Ishikawa (cell line): Measurements from ENCODE around the gene PELI2.

ENCODE experiments used
- CEBPB ChIP-seq: IDR thresholded peaks from 2 replicates; pipeline ENCODE4 v1.6.1; 2012
- CREB1 ChIP-seq: IDR thresholded peaks from 2 replicates; pipeline ENCODE4 v1.6.1; 2012; ENCODE audit warnings: low read depth
- EGR1 ChIP-seq: IDR thresholded peaks from 2 replicates; pipeline ENCODE4 v1.6.1; 2012
- EP300 ChIP-seq: IDR thresholded peaks from 2 replicates; pipeline ENCODE4 v1.6.1; 2012; ENCODE audit warnings: borderline replicate concordance
- FOXM1 ChIP-seq: IDR thresholded peaks from 2 replicates; pipeline ENCODE4 v1.6.1; 2012; ENCODE audit warnings: low read depth, borderline replicate concordance
- MAX ChIP-seq: IDR thresholded peaks from 2 replicates; pipeline ENCODE4 v1.6.1; 2012
- NFIC ChIP-seq: IDR thresholded peaks from 2 replicates; pipeline ENCODE4 v1.6.1; 2012
- RAD21 ChIP-seq: IDR thresholded peaks from 2 replicates; pipeline ENCODE4 v1.6.1; 2012; ENCODE audit warnings: low read depth
- TAF1 ChIP-seq: IDR thresholded peaks from 2 replicates; pipeline ENCODE4 v1.6.1; 2012; ENCODE audit warnings: low read depth, mild to moderate bottlenecking
- TCF12 ChIP-seq: IDR thresholded peaks from 2 replicates; pipeline ENCODE4 v1.6.1; 2012; ENCODE audit warnings: low read depth
- TEAD4 ChIP-seq: IDR thresholded peaks from 2 replicates; pipeline ENCODE4 v1.6.1; 2012
- USF1 ChIP-seq: IDR thresholded peaks from 2 replicates; pipeline ENCODE4 v1.6.1; 2012
- YY1 ChIP-seq: IDR thresholded peaks from 2 replicates; pipeline ENCODE4 v1.6.1; 2012; ENCODE audit warnings: low read depth
- ZBTB7A ChIP-seq: IDR thresholded peaks from 2 replicates; pipeline ENCODE4 v1.6.1; 2012; ENCODE audit warnings: low read depth
- TF ChIP-seq, protein P1 (sequence below): IDR thresholded peaks from 2 replicates; pipeline ENCODE4 v1.6.1; 2012; ENCODE audit warnings: low read depth, mild to moderate bottlenecking

Gene PELI2

GRCh38 chr14:56208520-56208919 is 90.3 kb downstream of the PELI2 start:
- TF ChIP-seq NFIC (no peak), YY1 (no peak), TCF12 (no peak), FOXM1 (no peak), CREB1 (no peak), ZBTB7A (no peak), CEBPB (no peak), TAF1 (no peak), EP300 (no peak), EGR1 (no peak), USF1 (no peak), RAD21 (no peak), MAX (no peak), TEAD4 (no peak)
- TF ChIP-seq, protein P1, sequence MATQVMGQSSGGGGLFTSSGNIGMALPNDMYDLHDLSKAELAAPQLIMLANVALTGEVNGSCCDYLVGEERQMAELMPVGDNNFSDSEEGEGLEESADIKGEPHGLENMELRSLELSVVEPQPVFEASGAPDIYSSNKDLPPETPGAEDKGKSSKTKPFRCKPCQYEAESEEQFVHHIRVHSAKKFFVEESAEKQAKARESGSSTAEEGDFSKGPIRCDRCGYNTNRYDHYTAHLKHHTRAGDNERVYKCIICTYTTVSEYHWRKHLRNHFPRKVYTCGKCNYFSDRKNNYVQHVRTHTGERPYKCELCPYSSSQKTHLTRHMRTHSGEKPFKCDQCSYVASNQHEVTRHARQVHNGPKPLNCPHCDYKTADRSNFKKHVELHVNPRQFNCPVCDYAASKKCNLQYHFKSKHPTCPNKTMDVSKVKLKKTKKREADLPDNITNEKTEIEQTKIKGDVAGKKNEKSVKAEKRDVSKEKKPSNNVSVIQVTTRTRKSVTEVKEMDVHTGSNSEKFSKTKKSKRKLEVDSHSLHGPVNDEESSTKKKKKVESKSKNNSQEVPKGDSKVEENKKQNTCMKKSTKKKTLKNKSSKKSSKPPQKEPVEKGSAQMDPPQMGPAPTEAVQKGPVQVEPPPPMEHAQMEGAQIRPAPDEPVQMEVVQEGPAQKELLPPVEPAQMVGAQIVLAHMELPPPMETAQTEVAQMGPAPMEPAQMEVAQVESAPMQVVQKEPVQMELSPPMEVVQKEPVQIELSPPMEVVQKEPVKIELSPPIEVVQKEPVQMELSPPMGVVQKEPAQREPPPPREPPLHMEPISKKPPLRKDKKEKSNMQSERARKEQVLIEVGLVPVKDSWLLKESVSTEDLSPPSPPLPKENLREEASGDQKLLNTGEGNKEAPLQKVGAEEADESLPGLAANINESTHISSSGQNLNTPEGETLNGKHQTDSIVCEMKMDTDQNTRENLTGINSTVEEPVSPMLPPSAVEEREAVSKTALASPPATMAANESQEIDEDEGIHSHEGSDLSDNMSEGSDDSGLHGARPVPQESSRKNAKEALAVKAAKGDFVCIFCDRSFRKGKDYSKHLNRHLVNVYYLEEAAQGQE: no peak

DNA sequence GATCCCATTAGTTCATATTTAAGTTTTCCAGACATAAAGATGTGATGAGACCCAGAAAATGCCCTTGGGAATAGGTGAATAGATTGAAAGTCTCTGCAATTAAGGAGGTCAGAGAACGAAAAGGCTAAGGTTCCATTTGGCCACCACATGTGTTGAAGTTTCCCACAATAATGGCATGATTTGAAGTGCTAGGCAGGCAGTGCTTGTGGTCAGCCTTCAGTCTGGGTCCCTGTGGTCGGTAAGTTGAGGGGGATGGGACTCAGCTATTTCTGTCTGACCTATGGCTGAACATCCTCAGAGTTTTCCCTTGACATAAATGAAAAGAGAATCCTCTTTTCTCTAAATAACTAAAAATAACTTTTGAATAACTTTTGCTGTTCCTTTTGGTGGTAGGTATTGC is 92.4 kb downstream of the PELI2 start:
- TF ChIP-seq CEBPB (no peak), RAD21 (no peak), TAF1 (no peak), EGR1 (no peak), ZBTB7A (no peak), YY1 (no peak), USF1 (no peak), MAX (no peak), TEAD4 (no peak), TCF12 (no peak), CREB1 (no peak), FOXM1 (no peak), NFIC (no peak), EP300 (no peak)
- TF ChIP-seq, protein P1: no peak

DNA sequence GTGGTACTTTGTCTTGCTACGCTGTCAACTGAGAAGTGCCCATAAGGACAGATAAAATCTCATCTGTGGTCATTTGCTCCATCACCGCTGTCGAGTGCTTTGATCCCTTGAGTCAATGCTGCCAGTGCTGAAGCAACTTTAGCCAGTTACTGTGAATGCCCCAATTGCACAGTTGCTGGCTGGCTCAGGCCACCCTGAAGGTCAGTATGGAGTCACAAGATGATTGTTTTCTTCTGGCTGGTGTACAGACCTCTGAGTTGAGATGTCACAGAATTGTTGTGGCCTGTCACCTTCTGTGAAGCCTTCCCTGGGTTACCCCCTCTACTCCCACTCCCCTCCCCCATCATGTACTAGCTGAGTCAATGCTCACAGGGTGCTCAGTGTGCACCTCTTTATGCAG is 92.9 kb downstream of the PELI2 start:
- TF ChIP-seq MAX: no peak
- TF ChIP-seq NFIC: no peak
- no peak for TF ChIP-seq USF1
- TF ChIP-seq YY1: no peak

DNA sequence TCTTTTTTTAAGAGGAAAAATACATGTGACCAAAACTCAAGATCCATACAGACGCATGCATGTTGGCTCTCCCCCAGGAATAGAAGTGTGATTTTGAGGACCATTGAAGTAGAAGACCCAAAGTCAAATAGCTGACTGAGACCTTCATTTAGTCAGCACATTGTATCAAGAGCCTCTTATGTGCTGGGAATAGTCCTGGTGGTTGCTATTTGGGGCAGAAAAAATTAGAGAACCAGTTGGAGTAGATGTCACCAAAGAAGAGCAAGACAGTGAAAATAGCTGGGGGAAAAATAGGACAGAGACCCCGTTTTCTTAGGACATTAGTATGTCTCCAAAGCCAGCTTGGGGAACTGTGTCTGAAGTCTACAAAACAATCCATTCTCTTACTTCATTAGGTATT is 93.6 kb downstream of the PELI2 start:
- TF ChIP-seq TEAD4 (no peak), EGR1 (no peak)

DNA sequence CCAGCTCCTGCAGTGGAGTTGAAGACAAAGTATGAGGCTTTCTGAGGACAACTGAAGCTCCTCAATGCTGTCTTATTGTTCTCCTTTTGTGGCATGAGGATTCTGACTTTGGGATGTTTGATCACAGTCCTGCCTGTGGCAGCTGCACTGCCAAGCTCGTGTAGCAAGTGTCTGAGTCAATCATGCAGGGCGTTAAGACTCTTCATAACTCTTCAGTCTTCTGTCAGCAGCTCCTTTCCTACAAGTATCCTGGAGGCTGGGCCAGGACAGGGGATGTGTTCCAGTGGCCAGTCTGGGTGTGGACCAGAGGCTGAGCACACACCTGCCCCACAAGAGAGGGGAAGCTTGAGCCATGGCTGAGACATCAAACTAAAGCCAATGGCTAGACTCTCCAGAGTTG is 94.3 kb downstream of the PELI2 start:
- no peak for TF ChIP-seq FOXM1
- TF ChIP-seq NFIC: no peak
- TF ChIP-seq YY1: no peak
- no peak for TF ChIP-seq TCF12
- TF ChIP-seq ZBTB7A: no peak
- no peak for TF ChIP-seq TAF1
- no peak for TF ChIP-seq MAX
- TF ChIP-seq RAD21: no peak
- no peak for TF ChIP-seq EP300
- TF ChIP-seq, protein P1: no peak
- TF ChIP-seq USF1: no peak
- no peak for TF ChIP-seq EGR1
- no peak for TF ChIP-seq CREB1
- no peak for TF ChIP-seq TEAD4
- TF ChIP-seq CEBPB: no peak
